GM13977 (cell line): Measurements from ENCODE around the gene ASB10.

ENCODE experiments used
- DNase-seq: peaks from one replicate; pipeline ENCODE4 v3.0.0; 2012; ENCODE audit warnings: low spot score
- CTCF ChIP-seq: IDR thresholded peaks from 2 replicates; pipeline ENCODE4 v1.5.1; 2012; ENCODE audit warnings: mild to moderate bottlenecking, control low read depth; ENCODE audit not compliant: insufficient read depth; ENCODE audit errors: extremely low read depth, missing control alignments
- in situ Hi-C: fragments of 300-500 bp; cut with MboI; formaldehyde crosslinking; loops from one replicate; pipeline ENCODE4 v1.12.0; 2022; ENCODE audit warnings: low sequenced_read_pairs, low pct_unique_long_range_greater_than_20kb, mixed read lengths, inconsistent platforms; ENCODE audit not compliant: unreplicated experiment

The ASB10 gene

DNA sequence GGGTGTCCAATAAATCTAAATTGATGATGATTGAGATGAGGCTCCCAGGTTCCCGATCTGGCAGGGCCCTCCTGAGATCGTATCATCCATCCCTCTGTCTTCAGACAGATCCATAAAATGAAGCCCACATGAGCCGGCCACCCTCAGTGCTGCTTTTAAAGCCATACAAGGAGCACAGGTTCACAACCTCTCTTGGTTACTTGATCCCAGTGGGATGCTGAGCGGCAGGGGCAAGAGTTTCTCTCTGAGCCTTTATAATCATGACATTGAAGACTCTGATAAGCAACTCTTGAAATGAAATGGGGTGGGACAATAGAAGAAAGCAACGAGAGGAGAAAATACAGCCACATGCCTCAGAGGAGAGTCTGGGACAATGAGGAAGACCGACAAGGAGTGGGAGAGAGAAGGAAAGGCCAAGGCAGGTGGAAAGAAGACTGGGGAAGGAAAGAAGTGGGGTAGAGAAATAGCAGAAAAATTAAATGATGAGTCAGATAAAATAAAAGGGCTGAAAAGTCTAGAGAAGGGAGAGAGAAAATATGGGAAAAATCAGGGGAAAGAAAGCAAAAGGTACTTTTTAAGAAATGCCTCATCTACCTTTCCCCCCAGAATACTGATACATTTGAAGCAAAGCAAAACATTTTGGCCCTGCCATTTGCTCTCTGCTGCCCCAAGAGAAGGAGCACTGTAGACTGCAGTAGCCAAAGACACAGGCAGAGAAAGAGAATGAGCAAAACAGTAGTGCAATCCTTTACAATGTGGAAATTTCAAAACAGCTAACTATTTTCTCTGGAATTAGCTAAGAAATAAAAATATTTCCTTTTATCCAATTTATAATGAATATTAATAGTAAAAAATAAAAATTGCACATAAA, 34.2 kb downstream of the ASB10 start:
- TF ChIP-seq CTCF = no peak
- in situ Hi-C loops = no loop called here
- no peak for DNase-seq

DNA sequence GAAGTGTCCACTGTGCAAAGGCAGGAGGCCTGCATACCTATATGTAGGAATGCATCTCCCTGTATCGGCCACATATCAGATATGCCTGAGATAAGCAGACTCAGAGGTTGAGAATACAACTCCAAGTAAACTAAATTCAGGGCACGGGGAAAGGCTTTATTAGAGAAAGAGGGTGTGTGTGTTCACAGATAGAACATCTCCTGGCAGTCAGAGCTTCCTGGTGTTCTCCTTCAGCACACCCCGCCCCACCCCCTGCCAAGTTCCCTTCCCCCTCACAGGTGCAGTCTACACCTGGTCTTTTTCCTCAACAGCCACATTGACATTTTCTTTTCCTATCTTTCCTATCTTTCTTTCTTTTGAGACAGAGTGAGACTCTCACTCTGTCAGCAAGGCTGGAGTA, 36.7 kb downstream of the ASB10 start:
- TF ChIP-seq CTCF = no peak
- DNase-seq = no peak
- in situ Hi-C loops = no loop called here

DNA sequence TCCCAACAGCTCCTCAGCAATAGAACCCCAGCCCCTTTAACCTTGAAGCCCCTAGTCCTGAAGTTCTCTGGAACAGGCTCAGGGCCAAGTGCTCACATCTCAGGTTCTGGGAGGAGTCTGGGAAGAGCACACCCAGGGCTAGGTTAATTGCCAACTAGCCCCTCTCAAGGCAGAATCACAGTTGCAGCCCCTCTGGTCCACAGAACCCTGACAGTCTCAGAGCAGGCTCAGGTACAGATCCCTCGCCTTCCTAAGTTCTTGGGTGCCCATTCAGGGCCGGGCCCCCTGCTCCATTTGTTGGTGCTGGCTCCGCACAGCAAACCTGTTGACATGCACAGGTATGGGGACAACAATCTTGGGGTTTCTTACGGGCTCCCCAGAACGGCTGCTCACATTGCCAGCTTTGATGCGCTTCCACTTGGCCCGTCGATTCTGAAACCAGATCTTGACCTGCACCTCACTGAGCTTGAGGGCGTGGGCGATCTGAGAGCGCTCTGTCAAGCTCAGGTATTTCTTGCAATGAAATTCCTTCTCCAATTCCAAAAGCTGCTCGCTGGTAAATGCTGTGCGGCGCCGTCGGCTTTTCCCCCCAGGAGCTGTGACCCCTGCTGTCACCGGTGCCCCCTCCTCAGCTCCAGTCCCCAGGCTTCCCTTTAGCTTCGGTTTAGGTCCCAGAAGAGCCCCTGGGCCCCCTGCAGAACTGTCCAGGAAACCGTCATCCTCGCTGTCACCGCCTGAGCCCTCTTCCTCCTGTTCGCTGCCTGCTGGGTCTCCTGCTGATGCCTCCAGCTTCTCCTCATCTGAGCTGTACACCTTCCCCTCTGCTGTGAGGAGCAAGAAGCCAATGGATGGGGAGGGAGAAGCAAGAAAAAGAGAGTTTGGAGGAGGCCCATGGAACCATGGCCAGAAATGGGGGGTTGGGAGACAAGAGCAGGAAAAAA, 38.5 kb downstream of the ASB10 start:
- no peak for TF ChIP-seq CTCF
- no peak for DNase-seq
- in situ Hi-C loops = no loop called here

DNA sequence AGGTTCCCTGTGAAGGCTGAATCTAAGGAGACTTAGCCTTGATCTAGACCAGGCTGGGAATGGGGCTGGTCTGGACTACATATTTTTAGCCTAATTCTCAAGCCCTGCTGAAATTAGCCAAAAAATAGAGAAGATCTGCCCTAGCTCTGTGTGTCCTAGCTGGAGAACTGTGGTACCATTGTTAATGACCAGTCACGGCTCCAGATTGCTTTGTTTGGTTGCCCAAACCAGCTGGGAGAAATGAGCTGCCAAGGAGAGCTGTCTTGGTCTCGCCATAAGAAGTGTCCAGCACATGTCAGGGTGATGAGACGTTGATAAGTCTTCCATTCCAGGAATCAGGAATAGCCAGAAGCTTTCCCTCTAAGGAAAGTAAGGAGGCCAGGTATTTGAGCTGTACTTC, 40.3 kb downstream of the ASB10 start:
- DNase-seq = no peak
- no peak for TF ChIP-seq CTCF
- in situ Hi-C loops = no loop called here

GRCh38 chr7:151144387-151144786, 42.7 kb downstream of the ASB10 start:
- no peak for DNase-seq
- in situ Hi-C loops = no loop called here
- no peak for TF ChIP-seq CTCF

DNA sequence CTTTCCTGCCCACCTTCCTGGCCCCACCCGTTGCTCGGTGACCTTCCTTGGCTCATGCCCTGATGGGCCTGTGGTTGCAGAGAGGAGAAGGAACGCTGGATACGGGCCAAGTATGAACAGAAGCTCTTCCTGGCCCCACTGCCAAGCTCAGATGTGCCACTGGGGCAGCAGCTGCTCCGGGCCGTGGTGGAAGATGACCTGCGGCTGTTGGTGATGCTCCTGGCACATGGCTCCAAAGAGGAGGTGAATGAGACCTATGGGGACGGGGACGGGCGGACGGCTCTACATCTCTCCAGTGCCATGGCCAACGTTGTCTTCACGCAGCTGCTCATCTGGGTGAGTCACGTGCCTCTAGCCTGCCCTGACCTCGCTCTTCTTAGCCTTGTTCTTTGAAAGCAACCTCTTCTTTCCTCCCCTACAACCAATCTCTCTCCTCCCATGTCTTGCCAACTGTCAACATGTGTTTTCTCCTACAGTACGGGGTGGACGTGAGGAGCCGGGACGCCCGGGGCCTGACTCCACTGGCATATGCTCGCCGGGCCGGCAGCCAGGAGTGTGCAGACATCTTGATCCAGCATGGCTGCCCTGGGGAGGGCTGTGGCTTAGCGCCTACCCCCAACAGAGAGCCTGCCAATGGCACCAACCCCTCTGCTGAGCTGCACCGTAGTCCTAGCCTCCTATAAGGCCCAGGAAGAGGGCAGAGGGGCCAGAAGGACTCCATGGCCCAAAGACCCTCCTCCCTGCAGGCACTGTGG, 43.6 kb downstream of the ASB10 start:
- in situ Hi-C loops = no loop called here
- no peak for DNase-seq
- no peak for TF ChIP-seq CTCF
